Loucy (cell line): ENCODE data around the gene GYG2.

Source experiments
- H2AFZ ChIP-seq: fragments of 200-600 bp; sonication (generic); 2 replicates; pipeline ENCODE4 v1.6.0; 2016; ENCODE audit warnings: antibody characterized with exemption, mild to moderate bottlenecking, low read length, moderate library complexity
- H3F3A ChIP-seq: fragments of 200-600 bp; 2 replicates; pipeline ENCODE4 v1.6.0; 2016; ENCODE audit warnings: antibody characterized with exemption, low read depth, mild to moderate bottlenecking
- H3K27me3 ChIP-seq: fragments of 200-600 bp; sonication (generic); 2 replicates; pipeline ENCODE4 v1.6.1; 2014; ENCODE audit warnings: low read length, mild to moderate bottlenecking; ENCODE audit not compliant: insufficient read depth, poor library complexity, severe bottlenecking
- H3K36me3 ChIP-seq: fragments of 200-600 bp; sonication (generic); 2 replicates; pipeline ENCODE4 v1.6.1; 2016; ENCODE audit warnings: low read length; ENCODE audit not compliant: insufficient read depth
- H3K4me1 ChIP-seq: fragments of 200-600 bp; sonication (generic); 2 replicates; pipeline ENCODE4 v1.5.1; 2014; ENCODE audit warnings: low read length, mild to moderate bottlenecking; ENCODE audit not compliant: insufficient read depth, poor library complexity, severe bottlenecking
- H3K4me2 ChIP-seq: fragments of 200-600 bp; sonication (generic); 2 replicates; pipeline ENCODE4 v1.6.0; 2014; ENCODE audit warnings: antibody characterized with exemption, low read length, low read depth, mild to moderate bottlenecking; ENCODE audit not compliant: poor library complexity, severe bottlenecking
- H3K4me3 ChIP-seq: fragments of 200-600 bp; sonication (generic); 2 replicates; pipeline ENCODE4 v1.5.1; 2014; ENCODE audit warnings: low read length, mild to moderate bottlenecking, mixed read lengths; ENCODE audit not compliant: poor library complexity, severe bottlenecking
- H3K79me2 ChIP-seq: fragments of 200-600 bp; sonication (generic); 2 replicates; pipeline ENCODE4 v1.6.1; 2014; ENCODE audit warnings: low read length; ENCODE audit not compliant: insufficient read depth
- H3K9ac ChIP-seq: fragments of 200-600 bp; sonication (generic); 2 replicates; pipeline ENCODE4 v1.6.0; 2014; ENCODE audit warnings: mild to moderate bottlenecking, low read depth, low read length, moderate library complexity; ENCODE audit not compliant: poor library complexity, severe bottlenecking
- H3K9me2 ChIP-seq: fragments of 200-600 bp; sonication (generic); replicated peaks from 2 replicates; pipeline ENCODE4 v1.6.1; 2016; ENCODE audit warnings: low read depth, low read length, mixed read lengths
- H3K9me3 ChIP-seq: fragments of 200-600 bp; sonication (generic); 2 replicates; pipeline ENCODE4 v1.6.1; 2014; ENCODE audit warnings: mild to moderate bottlenecking, antibody characterized with exemption, low read length, low read depth; ENCODE audit not compliant: insufficient read depth
- H4K20me1 ChIP-seq: fragments of 200-600 bp; sonication (generic); 2 replicates; pipeline ENCODE4 v1.6.0; 2014; ENCODE audit warnings: antibody characterized with exemption, low read length, mild to moderate bottlenecking; ENCODE audit not compliant: insufficient read depth, poor library complexity, severe bottlenecking
- CTCF ChIP-seq: fragments of 200-600 bp; sonication (generic); conservative IDR thresholded peaks from 2 replicates; pipeline ENCODE4 v1.5.1; 2014; ENCODE audit warnings: mild to moderate bottlenecking, antibody characterized with exemption, low read length
- EZH2phosphoT487 ChIP-seq: fragments of 200-600 bp; IDR thresholded peaks from 2 replicates; pipeline ENCODE4 v1.6.1; 2018; ENCODE audit warnings: antibody characterized with exemption, mild to moderate bottlenecking, moderate library complexity, borderline replicate concordance

The GYG2 gene

DNA sequence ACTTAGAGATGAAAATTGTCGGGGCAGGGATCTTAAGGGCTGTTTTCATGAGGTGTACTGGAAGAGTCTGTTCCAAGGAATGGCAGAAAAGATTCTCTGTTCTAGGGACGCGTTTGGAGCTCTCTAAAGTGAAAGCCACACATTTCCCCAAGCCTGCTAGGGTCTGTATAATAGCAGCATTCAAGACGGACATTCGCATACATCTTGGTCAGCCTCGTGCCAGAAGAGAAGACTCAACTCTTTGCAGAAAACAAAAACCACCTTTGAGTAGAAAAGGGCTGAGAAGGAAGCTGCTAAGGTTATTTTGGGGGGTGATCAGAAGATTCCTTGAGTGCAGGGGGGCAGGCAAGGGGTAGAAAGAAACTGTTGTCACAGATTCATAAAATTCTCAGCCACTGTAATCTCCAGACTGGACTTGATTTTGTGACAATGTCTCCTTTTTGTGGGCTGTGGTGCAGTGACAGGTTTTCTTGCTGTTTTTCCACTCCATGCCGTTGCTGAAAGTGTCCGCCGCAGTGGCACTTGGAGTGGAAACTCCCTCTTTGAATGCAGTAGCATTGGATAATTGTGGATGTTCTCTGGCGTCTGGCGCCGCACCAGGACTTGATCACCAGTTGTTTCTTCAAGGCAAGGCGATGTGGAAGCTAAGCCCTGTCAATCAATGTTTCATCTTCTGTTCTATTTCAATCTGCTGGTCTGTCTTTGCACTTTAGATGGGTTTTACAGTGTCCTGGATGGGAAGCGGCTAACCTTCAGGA is 2.9 kb downstream of the GYG2 start:
- H3F3A ChIP-seq = no peaks in the 10 kb centered on the region
- H3K36me3 ChIP-seq = no peaks in the 10 kb centered on the region
- no peak overlapping the region for H3K9ac ChIP-seq
- H3K9me3 ChIP-seq = no peaks in the 10 kb centered on the region
- no peak overlapping the region for H3K4me2 ChIP-seq
- no peaks in the 10 kb centered on the region for H3K4me1 ChIP-seq
- H3K4me3 ChIP-seq = no peak overlapping the region
- no peak overlapping the region for H2AFZ ChIP-seq
- H3K9me2 ChIP-seq = no peaks in the 10 kb centered on the region
- H3K79me2 ChIP-seq = no peaks in the 10 kb centered on the region
- H3K27me3 ChIP-seq = no peaks in the 10 kb centered on the region
- H4K20me1 ChIP-seq = no peaks in the 10 kb centered on the region
- no peak for TF ChIP-seq CTCF
- TF ChIP-seq EZH2phosphoT487 = no peak

DNA sequence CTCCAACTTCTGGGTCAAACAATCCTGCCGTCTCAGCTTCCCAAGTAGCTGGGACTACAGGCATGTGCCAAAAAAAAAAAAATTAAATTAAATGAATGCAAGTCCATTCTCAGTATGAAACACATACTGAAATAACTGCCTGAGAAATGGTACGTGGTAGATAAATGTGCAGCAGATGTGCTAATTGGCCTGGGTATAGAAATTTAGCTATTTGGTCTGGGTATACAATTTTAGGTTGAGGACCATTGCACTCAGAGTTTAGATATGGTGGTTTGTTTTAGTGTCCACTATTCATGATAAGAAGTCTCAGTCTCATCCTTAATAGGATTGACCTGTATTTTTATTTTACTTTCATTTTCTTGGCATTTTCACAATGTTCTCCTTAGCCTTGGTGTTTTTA is 9.2 kb downstream of the GYG2 start:
- Histone ChIP-seq H3K9ac (no peak overlapping the region), H2AFZ (no peak overlapping the region), H3F3A (no peaks in the 10 kb centered on the region), H3K4me1 (no peaks in the 10 kb centered on the region), H3K9me3 (no peaks in the 10 kb centered on the region), H4K20me1 (no peaks in the 10 kb centered on the region), H3K36me3 (no peaks in the 10 kb centered on the region), H3K4me3 (no peak overlapping the region), H3K9me2 (no peaks in the 10 kb centered on the region), H3K4me2 (no peak overlapping the region), H3K27me3 (no peaks in the 10 kb centered on the region), H3K79me2 (no peaks in the 10 kb centered on the region)
- TF ChIP-seq CTCF (no peak), EZH2phosphoT487 (no peak)

GRCh38 chrX:2840961-2841360 is 12.2 kb downstream of the GYG2 start:
- H3K27me3 ChIP-seq = no peaks in the 10 kb centered on the region
- no peak overlapping the region for H3K4me2 ChIP-seq
- H4K20me1 ChIP-seq = no peaks in the 10 kb centered on the region
- TF ChIP-seq EZH2phosphoT487 (no peak), CTCF (no peak)
- no peak overlapping the region for H3K4me3 ChIP-seq
- H3K9me3 ChIP-seq = no peaks in the 10 kb centered on the region
- H2AFZ ChIP-seq = no peak overlapping the region
- H3F3A ChIP-seq = no peaks in the 10 kb centered on the region
- no peaks in the 10 kb centered on the region for H3K4me1 ChIP-seq
- no peaks in the 10 kb centered on the region for H3K9me2 ChIP-seq
- H3K36me3 ChIP-seq = no peaks in the 10 kb centered on the region
- no peak overlapping the region for H3K9ac ChIP-seq
- H3K79me2 ChIP-seq = no peaks in the 10 kb centered on the region
